Loucy (cell line): Measurements from ENCODE around the gene VPS37C.

Source experiments
- CTCF ChIP-seq: fragments of 200-600 bp; sonication (generic); conservative IDR thresholded peaks from 2 replicates; pipeline ENCODE4 v1.5.1; 2014; ENCODE audit warnings: mild to moderate bottlenecking, antibody characterized with exemption, low read length
- EZH2phosphoT487 ChIP-seq: fragments of 200-600 bp; IDR thresholded peaks from 2 replicates; pipeline ENCODE4 v1.6.1; 2018; ENCODE audit warnings: antibody characterized with exemption, mild to moderate bottlenecking, moderate library complexity, borderline replicate concordance

DNA sequence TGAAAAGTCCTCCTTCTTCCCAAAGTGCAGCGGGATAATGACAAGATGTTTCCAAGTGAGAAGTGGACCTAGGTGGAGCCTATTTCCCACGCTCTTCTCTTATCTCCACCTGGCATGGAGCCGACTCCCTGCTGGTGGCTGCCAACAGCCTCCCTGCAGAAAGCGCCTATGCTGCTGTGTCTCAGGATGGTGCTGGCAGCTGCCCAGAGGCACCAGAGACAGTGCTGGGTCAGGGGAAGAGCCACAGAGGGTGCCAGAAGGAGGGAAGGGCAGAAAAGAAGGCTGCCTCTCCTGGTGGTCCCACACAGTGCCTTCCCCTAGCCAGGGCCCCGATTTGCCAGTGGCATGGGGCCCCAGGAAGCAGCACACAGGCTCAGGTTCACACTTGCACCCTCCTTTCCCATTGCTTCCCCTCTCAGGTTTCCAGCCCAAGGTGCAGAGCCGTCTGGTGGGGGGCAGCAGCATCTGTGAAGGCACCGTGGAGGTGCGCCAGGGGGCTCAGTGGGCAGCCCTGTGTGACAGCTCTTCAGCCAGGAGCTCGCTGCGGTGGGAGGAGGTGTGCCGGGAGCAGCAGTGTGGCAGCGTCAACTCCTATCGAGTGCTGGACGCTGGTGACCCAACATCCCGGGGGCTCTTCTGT, 39.9 kb downstream of the VPS37C start:
- TF ChIP-seq CTCF, result no peak
- TF ChIP-seq EZH2phosphoT487, result no peak
